H7 (cell line): ENCODE results near the gene SND1. TPM values are rescaled to one million over a fixed set of nuclear protein-coding genes. Genes with fewer than 3 reads are reported as not detected.

Experiments used
- DNase-seq: peaks from one replicate; pipeline ENCODE4 v3.0.0; 2012
- H3K27me3 ChIP-seq: 2 replicates; pipeline ENCODE4 v1.6.0; 2011; ENCODE audit warnings: mild to moderate bottlenecking, low read length; ENCODE audit not compliant: control insufficient read depth, insufficient read depth
- H3K36me3 ChIP-seq: replicated peaks from 2 replicates; pipeline ENCODE4 v1.5.1; 2011; ENCODE audit warnings: low read length; ENCODE audit not compliant: control insufficient read depth, insufficient read depth
- H3K4me3 ChIP-seq: 2 replicates; pipeline ENCODE4 v1.5.1; 2011; ENCODE audit warnings: low read depth, mild to moderate bottlenecking, control low read depth, low read length, moderate library complexity; ENCODE audit not compliant: insufficient read depth
- total RNA-seq: library from RNA; depleted of rRNA; stranded (reverse); fragments of >200 nt; shearing (Covaris generic); gene quantifications from 2 replicates; pipeline ENCODE4 v1.2.3, GENCODE V29; 2014

SND1 gene
- total RNA-seq, 1 experiment from 2014 or later, result 196 TPM

GRCh38 chr7:127904670-127904985 is 252.6 kb downstream of the SND1 start:
- H3K4me3 ChIP-seq, result no peak overlapping the region
- no peaks in the 10 kb centered on the region for H3K27me3 ChIP-seq
- no peaks in the 10 kb centered on the region for H3K36me3 ChIP-seq
- DNase-seq, result no peak

GRCh38 chr7:127905021-127905420 is 253.0 kb downstream of the SND1 start:
- no peak for DNase-seq
- Histone ChIP-seq H3K36me3 (no peaks in the 10 kb centered on the region), H3K4me3 (no peak overlapping the region), H3K27me3 (no peaks in the 10 kb centered on the region)

- no peaks in the 10 kb centered on the region for H3K36me3 ChIP-seq
- H3K4me3 ChIP-seq, result no peak overlapping the region
- no peaks in the 10 kb centered on the region for H3K27me3 ChIP-seq
- no peak for DNase-seq
Observed at GRCh38 chr7:127905491-127906330, 253.7 kb downstream of the SND1 start.

GRCh38 chr7:127907110-127908040 is 255.4 kb downstream of the SND1 start:
- no peak for DNase-seq
- Histone ChIP-seq H3K27me3 (no peaks in the 10 kb centered on the region), H3K4me3 (no peak overlapping the region), H3K36me3 (no peaks in the 10 kb centered on the region)

GRCh38 chr7:127908430-127909258 is 256.6 kb downstream of the SND1 start:
- no peak for DNase-seq
- H3K4me3 ChIP-seq, result no peak overlapping the region
- H3K36me3 ChIP-seq, result no peaks in the 10 kb centered on the region
- H3K27me3 ChIP-seq, result no peaks in the 10 kb centered on the region

- no peaks in the 10 kb centered on the region for H3K27me3 ChIP-seq
- H3K4me3 ChIP-seq, result no peak overlapping the region
- H3K36me3 ChIP-seq, result no peaks in the 10 kb centered on the region
- no peak for DNase-seq
Observed at GRCh38 chr7:127909424-127910152, 257.6 kb downstream of the SND1 start.

- Histone ChIP-seq H3K4me3 (no peak overlapping the region), H3K27me3 (no peaks in the 10 kb centered on the region), H3K36me3 (no peaks in the 10 kb centered on the region)
- DNase-seq, result no peak
Observed at GRCh38 chr7:127910670-127911069, 258.7 kb downstream of the SND1 start.

- Histone ChIP-seq H3K27me3 (no peaks in the 10 kb centered on the region), H3K36me3 (no peaks in the 10 kb centered on the region), H3K4me3 (no peak overlapping the region)
- DNase-seq, result no peak
Observed at GRCh38 chr7:127911968-127912511, 260.0 kb downstream of the SND1 start.

GRCh38 chr7:127912901-127913300 is 260.9 kb downstream of the SND1 start:
- DNase-seq, result no peak
- Histone ChIP-seq H3K36me3 (no peaks in the 10 kb centered on the region), H3K4me3 (no peak overlapping the region), H3K27me3 (no peaks in the 10 kb centered on the region)

GRCh38 chr7:127913686-127914085 is 261.7 kb downstream of the SND1 start:
- H3K4me3 ChIP-seq, result no peak overlapping the region
- no peaks in the 10 kb centered on the region for H3K36me3 ChIP-seq
- H3K27me3 ChIP-seq, result no peaks in the 10 kb centered on the region
- DNase-seq, result no peak

- no peak for DNase-seq
- H3K27me3 ChIP-seq, result no peaks in the 10 kb centered on the region
- no peak overlapping the region for H3K4me3 ChIP-seq
- H3K36me3 ChIP-seq, result no peaks in the 10 kb centered on the region
Observed at GRCh38 chr7:127914693-127915092, 262.7 kb downstream of the SND1 start.

- no peak for DNase-seq
- no peaks in the 10 kb centered on the region for H3K36me3 ChIP-seq
- no peak overlapping the region for H3K4me3 ChIP-seq
- no peaks in the 10 kb centered on the region for H3K27me3 ChIP-seq
Observed at GRCh38 chr7:127916735-127917134, 264.7 kb downstream of the SND1 start.

GRCh38 chr7:127918130-127918529 is 266.1 kb downstream of the SND1 start:
- H3K27me3 ChIP-seq, result no peaks in the 10 kb centered on the region
- no peak for DNase-seq
- no peaks in the 10 kb centered on the region for H3K36me3 ChIP-seq
- no peak overlapping the region for H3K4me3 ChIP-seq
